Measurements from ENCODE around the gene TMCC1. TPM values are rescaled to one million over a fixed set of nuclear protein-coding genes. Genes with fewer than 3 reads are reported as not detected.

TMCC1 gene
- total RNA-seq, 6 experiments from 2014 or later: 21.7 to 124 (median 25.2) TPM

DNA sequence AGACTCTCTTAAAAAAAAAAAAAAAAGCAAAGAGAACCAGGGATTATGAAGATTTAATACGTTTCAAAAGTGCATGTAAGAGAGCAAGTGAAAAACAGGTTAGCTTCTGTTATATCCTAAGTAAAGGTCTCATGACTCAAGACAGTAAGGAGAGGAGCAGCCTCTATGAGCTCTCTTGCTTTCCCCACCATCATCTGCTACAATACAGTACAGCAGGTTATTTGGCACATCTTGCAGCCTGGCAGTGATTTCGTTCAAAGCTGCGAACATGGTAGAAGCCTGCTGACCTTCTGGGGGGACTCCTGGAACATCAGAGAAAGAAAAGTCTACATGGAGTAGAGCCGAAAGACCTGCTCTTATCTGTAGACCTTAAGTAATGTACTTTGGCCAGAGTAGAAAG, 157.9 kb downstream of the TMCC1 start:
- no peak for TF ChIP-seq POLR2A (IDR thresholded peaks at IDR 0.05)
- TF ChIP-seq, protein P1, sequence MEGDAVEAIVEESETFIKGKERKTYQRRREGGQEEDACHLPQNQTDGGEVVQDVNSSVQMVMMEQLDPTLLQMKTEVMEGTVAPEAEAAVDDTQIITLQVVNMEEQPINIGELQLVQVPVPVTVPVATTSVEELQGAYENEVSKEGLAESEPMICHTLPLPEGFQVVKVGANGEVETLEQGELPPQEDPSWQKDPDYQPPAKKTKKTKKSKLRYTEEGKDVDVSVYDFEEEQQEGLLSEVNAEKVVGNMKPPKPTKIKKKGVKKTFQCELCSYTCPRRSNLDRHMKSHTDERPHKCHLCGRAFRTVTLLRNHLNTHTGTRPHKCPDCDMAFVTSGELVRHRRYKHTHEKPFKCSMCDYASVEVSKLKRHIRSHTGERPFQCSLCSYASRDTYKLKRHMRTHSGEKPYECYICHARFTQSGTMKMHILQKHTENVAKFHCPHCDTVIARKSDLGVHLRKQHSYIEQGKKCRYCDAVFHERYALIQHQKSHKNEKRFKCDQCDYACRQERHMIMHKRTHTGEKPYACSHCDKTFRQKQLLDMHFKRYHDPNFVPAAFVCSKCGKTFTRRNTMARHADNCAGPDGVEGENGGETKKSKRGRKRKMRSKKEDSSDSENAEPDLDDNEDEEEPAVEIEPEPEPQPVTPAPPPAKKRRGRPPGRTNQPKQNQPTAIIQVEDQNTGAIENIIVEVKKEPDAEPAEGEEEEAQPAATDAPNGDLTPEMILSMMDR (IDR thresholded peaks at IDR 0.05): no peak
- H3K27me3 ChIP-seq: no peaks in the 10 kb centered on the region
- WGBS (ENCODE audit: insufficient coverage, low coverage, low lambda C conversion rate, missing lambda C conversion rate): 86% methylated on average over 3 of the region's 4 CpGs
- H3K4me1 ChIP-seq: peaks cover 0 to 29% (median 3%) of the 10 kb centered on the region in 4 donors
- H3K36me3 ChIP-seq: no peaks in the 10 kb centered on the region
- intact Hi-C loops (cut with DNase I): no loop called here
- no peaks in the 10 kb centered on the region for H3K9me3 ChIP-seq
- no peak overlapping the region for H3K27ac ChIP-seq
- no peak for DNase-seq
- H3K4me3 ChIP-seq: no peak overlapping the region
- ATAC-seq: no peak

DNA sequence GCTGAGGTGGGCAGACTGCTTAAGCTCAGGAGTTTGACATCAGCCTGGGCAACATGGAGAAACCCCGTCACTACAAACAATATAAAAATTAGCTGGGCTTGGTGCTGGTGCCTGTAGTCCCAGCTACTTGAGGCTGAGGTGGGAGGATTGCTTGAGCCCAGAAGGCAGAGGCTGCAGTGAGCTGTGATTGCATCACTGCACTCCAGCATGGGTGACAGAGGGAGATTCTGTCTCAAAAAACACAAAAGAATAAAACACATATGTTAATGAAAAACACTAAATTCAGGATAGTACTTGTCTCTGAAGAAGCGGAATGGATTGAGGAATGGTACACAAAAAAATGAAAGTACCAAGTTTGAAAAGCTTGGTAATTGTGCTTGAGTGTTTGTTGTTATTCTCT, 159.1 kb downstream of the TMCC1 start:
- 94% methylated on average over 2 of the region's 2 CpGs for WGBS (ENCODE audit: insufficient coverage, low coverage, low lambda C conversion rate, missing lambda C conversion rate)
- no peak for DNase-seq
- Histone ChIP-seq H3K4me3 (no peak overlapping the region), H3K27me3 (no peaks in the 10 kb centered on the region), H3K9me3 (no peaks in the 10 kb centered on the region), H3K4me1 (peaks cover 0 to 17% (median 0%) of the 10 kb centered on the region in 4 donors), H3K27ac (no peak overlapping the region), H3K36me3 (no peaks in the 10 kb centered on the region)
- ATAC-seq: no peak
- no peak for TF ChIP-seq POLR2A (IDR thresholded peaks at IDR 0.05)
- TF ChIP-seq, protein P1 (IDR thresholded peaks at IDR 0.05): no peak
- intact Hi-C loops (cut with DNase I): no loop called here

DNA sequence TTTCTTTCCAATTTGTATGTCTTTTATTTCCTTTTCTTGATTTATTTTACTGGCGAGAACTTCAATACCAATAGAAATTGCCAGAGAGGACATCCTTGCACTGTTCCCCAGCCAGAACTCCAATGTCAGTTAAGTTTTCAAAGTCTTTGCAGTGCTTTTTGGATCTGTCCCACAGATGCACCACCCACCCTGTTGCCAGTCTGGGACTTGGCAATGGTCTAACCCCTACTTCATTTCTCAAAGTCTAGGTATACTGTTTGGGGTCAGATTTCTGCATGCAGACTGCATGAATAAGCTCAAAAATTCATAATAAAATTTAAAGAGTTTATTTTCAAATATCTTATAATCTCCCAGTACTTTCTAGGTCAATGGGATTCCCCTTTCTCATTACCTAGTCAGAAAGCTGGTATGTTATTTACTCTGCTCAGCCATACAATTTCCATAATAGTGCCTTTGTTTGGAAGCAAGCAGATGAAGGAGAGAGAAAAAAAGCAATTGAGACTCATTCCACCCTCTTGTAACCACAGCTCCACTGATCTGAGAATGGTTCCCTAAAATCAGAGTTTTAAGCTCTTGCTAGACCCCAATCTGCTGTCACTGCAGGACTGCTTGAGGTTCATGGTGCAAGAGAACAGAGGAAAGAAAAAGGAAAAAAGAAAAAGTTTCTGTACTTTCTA, 161.2 kb downstream of the TMCC1 start:
- TF ChIP-seq POLR2A (IDR thresholded peaks at IDR 0.05): no peak
- TF ChIP-seq, protein P1 (IDR thresholded peaks at IDR 0.05): no peak
- DNase-seq: no peak
- Histone ChIP-seq H3K27me3 (no peaks in the 10 kb centered on the region), H3K36me3 (no peaks in the 10 kb centered on the region), H3K9me3 (no peaks in the 10 kb centered on the region), H3K4me1 (no peaks in the 10 kb centered on the region), H3K27ac (no peak overlapping the region), H3K4me3 (no peak overlapping the region)
- intact Hi-C loops (cut with DNase I): no loop called here
- 86% methylated on average over 1 of the region's 1 CpG for WGBS (ENCODE audit: insufficient coverage, low coverage, low lambda C conversion rate, missing lambda C conversion rate)
- ATAC-seq: no peak

DNA sequence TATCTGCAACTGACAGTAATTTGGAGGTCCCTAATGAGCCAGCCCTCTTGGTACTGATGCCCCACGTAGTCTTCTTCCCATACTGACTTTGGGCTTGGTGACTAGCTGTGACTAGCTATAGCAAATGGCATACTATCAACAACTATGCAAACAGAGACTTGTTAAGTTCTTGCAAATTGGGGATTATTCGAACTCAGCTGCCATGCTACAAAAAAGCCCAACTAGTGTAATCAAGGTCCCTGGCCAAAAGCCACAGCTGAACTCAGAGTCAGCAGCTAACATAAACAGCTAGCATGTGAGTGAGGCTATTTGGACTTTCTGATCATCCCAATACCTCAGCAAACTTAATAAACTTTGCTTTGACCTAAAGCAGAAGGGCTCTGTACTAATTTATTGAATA, 165.8 kb downstream of the TMCC1 start:
- 71% methylated on average over 2 of the region's 2 CpGs for WGBS (ENCODE audit: insufficient coverage, low coverage, low lambda C conversion rate, missing lambda C conversion rate)
- Histone ChIP-seq H3K9me3 (no peaks in the 10 kb centered on the region), H3K27ac (no peak overlapping the region), H3K36me3 (no peaks in the 10 kb centered on the region), H3K4me1 (peaks cover 0 to 7% (median 3%) of the 10 kb centered on the region in 4 donors), H3K4me3 (no peak overlapping the region), H3K27me3 (no peaks in the 10 kb centered on the region)
- no peak for DNase-seq
- intact Hi-C loops (cut with DNase I): no loop called here
- no peak for ATAC-seq
- TF ChIP-seq, protein P1 (IDR thresholded peaks at IDR 0.05): no peak
- TF ChIP-seq POLR2A (IDR thresholded peaks at IDR 0.05): no peak

Data from right lobe of liver (tissue), 6 donors.